Loucy (cell line): ENCODE results near the gene SIAH2.

Experiments
- H2AFZ ChIP-seq: fragments of 200-600 bp; sonication (generic); 2 replicates; pipeline ENCODE4 v1.6.0; 2016; ENCODE audit warnings: antibody characterized with exemption, mild to moderate bottlenecking, low read length, moderate library complexity
- H3F3A ChIP-seq: fragments of 200-600 bp; 2 replicates; pipeline ENCODE4 v1.6.0; 2016; ENCODE audit warnings: antibody characterized with exemption, low read depth, mild to moderate bottlenecking
- H3K27me3 ChIP-seq: fragments of 200-600 bp; sonication (generic); 2 replicates; pipeline ENCODE4 v1.6.1; 2014; ENCODE audit warnings: low read length, mild to moderate bottlenecking; ENCODE audit not compliant: insufficient read depth, poor library complexity, severe bottlenecking
- H3K36me3 ChIP-seq: fragments of 200-600 bp; sonication (generic); 2 replicates; pipeline ENCODE4 v1.6.1; 2016; ENCODE audit warnings: low read length; ENCODE audit not compliant: insufficient read depth
- H3K4me1 ChIP-seq: fragments of 200-600 bp; sonication (generic); 2 replicates; pipeline ENCODE4 v1.5.1; 2014; ENCODE audit warnings: low read length, mild to moderate bottlenecking; ENCODE audit not compliant: insufficient read depth, poor library complexity, severe bottlenecking
- H3K4me2 ChIP-seq: fragments of 200-600 bp; sonication (generic); 2 replicates; pipeline ENCODE4 v1.6.0; 2014; ENCODE audit warnings: antibody characterized with exemption, low read length, low read depth, mild to moderate bottlenecking; ENCODE audit not compliant: poor library complexity, severe bottlenecking
- H3K4me3 ChIP-seq: fragments of 200-600 bp; sonication (generic); 2 replicates; pipeline ENCODE4 v1.5.1; 2014; ENCODE audit warnings: low read length, mild to moderate bottlenecking, mixed read lengths; ENCODE audit not compliant: poor library complexity, severe bottlenecking
- H3K79me2 ChIP-seq: fragments of 200-600 bp; sonication (generic); 2 replicates; pipeline ENCODE4 v1.6.1; 2014; ENCODE audit warnings: low read length; ENCODE audit not compliant: insufficient read depth
- H3K9ac ChIP-seq: fragments of 200-600 bp; sonication (generic); 2 replicates; pipeline ENCODE4 v1.6.0; 2014; ENCODE audit warnings: mild to moderate bottlenecking, low read depth, low read length, moderate library complexity; ENCODE audit not compliant: poor library complexity, severe bottlenecking
- H3K9me2 ChIP-seq: fragments of 200-600 bp; sonication (generic); replicated peaks from 2 replicates; pipeline ENCODE4 v1.6.1; 2016; ENCODE audit warnings: low read depth, low read length, mixed read lengths
- H3K9me3 ChIP-seq: fragments of 200-600 bp; sonication (generic); 2 replicates; pipeline ENCODE4 v1.6.1; 2014; ENCODE audit warnings: mild to moderate bottlenecking, antibody characterized with exemption, low read length, low read depth; ENCODE audit not compliant: insufficient read depth
- H4K20me1 ChIP-seq: fragments of 200-600 bp; sonication (generic); 2 replicates; pipeline ENCODE4 v1.6.0; 2014; ENCODE audit warnings: antibody characterized with exemption, low read length, mild to moderate bottlenecking; ENCODE audit not compliant: insufficient read depth, poor library complexity, severe bottlenecking
- CTCF ChIP-seq: fragments of 200-600 bp; sonication (generic); conservative IDR thresholded peaks from 2 replicates; pipeline ENCODE4 v1.5.1; 2014; ENCODE audit warnings: mild to moderate bottlenecking, antibody characterized with exemption, low read length
- EZH2phosphoT487 ChIP-seq: fragments of 200-600 bp; IDR thresholded peaks from 2 replicates; pipeline ENCODE4 v1.6.1; 2018; ENCODE audit warnings: antibody characterized with exemption, mild to moderate bottlenecking, moderate library complexity, borderline replicate concordance

SIAH2 gene

DNA sequence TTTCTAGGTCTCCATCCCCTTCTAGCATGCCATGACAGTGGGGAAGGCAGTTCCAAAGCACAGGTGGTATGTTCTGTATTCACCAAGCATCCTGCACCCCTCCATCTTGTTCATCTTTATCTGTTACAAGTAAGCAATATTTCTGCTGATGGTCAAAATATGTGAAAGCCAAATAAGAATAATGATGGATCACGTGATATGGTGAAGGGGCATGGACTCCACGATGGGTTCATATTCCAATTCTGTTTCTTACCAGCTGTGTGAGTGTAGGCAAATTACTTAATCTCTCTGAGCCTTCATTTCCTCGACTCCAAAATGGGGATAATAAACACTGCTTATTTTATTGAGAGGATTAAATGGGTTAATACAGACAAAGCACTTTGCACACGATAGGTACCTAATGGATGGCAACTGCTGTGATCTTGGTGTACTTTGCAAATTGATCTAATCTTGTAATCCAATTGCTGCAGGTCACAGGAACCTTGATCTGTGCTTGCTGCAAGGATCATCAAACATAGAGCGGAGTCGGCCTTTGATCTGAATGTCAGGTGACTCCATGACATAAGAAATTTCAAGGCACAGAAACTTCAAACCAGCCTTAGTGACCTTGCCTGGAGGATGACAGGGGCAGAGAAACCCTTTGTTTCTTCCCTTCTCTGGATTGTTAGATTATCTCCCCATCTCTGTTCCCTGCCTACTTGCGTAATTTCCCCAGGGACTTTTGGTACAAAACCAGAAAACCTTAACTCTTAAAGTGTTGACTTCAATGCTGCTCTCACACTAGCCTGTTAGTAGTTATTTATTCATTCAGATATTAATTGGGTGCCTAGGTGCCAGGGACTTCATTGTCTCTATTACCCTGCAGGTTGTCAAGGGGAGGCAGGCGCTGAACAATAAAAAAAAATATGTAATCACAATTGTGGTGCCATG is 25.8 kb downstream of the SIAH2 start:
- Histone ChIP-seq H3K9ac (no peak overlapping the region), H3K9me2 (no peaks in the 10 kb centered on the region), H3K79me2 (0 out of 2 replicates have a peak, but pooled peaks cover 4% of the 10 kb centered on the region), H3K4me3 (no peak overlapping the region), H3K27me3 (no peaks in the 10 kb centered on the region), H2AFZ (no peak overlapping the region), H3K4me2 (no peak overlapping the region), H3K9me3 (no peaks in the 10 kb centered on the region), H4K20me1 (no peaks in the 10 kb centered on the region), H3K4me1 (peaks cover 5% of the 10 kb centered on the region), H3F3A (no peaks in the 10 kb centered on the region), H3K36me3 (peaks cover 17% of the 10 kb centered on the region; the same call in 1 of the 2 replicates)
- TF ChIP-seq CTCF: no peak
- TF ChIP-seq EZH2phosphoT487: no peak

DNA sequence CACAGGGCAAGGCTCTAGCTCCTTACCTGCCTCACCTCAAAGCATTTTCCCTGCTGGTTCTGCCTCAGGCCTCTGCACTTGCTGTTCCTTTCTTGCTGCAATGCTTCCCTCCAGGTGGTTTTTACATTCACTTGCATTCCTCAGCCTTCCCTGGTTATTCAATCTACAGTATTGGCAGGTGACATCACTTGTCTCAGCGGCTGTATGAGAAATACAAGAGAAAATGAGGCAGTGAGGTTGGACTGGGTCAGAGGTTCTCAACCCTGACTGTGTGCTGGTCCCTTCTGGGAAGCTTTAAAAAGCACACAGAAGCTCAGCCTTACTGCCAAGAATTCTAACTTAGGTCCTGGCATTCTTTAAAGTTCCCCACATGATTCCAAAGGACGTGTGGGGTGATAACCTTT is 26.7 kb downstream of the SIAH2 start:
- no peak for TF ChIP-seq CTCF
- no peak for TF ChIP-seq EZH2phosphoT487
- Histone ChIP-seq H4K20me1 (no peaks in the 10 kb centered on the region), H3K9me3 (no peaks in the 10 kb centered on the region), H3K4me2 (no peak overlapping the region), H3K4me1 (peaks cover 5% of the 10 kb centered on the region), H3K9ac (no peak overlapping the region), H3K27me3 (no peaks in the 10 kb centered on the region), H3K36me3 (peaks cover 9% of the 10 kb centered on the region; the same call in 1 of the 2 replicates), H3K79me2 (0 out of 2 replicates have a peak, but pooled peaks cover 4% of the 10 kb centered on the region), H3K9me2 (no peaks in the 10 kb centered on the region), H3K4me3 (no peak overlapping the region), H3F3A (no peaks in the 10 kb centered on the region), H2AFZ (no peak overlapping the region)

DNA sequence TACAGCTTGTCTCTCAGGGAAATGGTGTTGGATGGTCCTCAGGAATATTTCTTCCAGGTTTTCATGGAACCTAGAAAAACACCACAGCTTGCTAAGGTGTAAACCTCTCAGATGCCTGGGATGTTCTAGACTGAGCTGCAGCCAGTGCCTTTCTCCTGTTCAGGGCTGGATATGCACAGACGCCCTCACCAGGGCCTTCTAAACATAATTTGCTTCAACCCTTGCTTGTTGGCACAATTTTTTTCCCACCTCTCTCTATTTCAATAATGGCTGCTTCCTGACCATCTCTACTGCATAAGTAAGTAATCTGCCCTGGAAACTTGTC is 28.2 kb downstream of the SIAH2 start:
- no peaks in the 10 kb centered on the region for H3K36me3 ChIP-seq
- no peak overlapping the region for H3K4me3 ChIP-seq
- no peaks in the 10 kb centered on the region for H3K79me2 ChIP-seq
- H3K9me3 ChIP-seq: no peaks in the 10 kb centered on the region
- no peaks in the 10 kb centered on the region for H4K20me1 ChIP-seq
- H3K27me3 ChIP-seq: no peaks in the 10 kb centered on the region
- no peaks in the 10 kb centered on the region for H3F3A ChIP-seq
- H3K9ac ChIP-seq: no peak overlapping the region
- H3K4me1 ChIP-seq: peaks cover 5% of the 10 kb centered on the region
- H3K9me2 ChIP-seq: no peaks in the 10 kb centered on the region
- no peak overlapping the region for H3K4me2 ChIP-seq
- no peak overlapping the region for H2AFZ ChIP-seq
- TF ChIP-seq CTCF: no peak
- no peak for TF ChIP-seq EZH2phosphoT487
